ENCODE data around the gene ERBB2.

ERBB2 gene

DNA sequence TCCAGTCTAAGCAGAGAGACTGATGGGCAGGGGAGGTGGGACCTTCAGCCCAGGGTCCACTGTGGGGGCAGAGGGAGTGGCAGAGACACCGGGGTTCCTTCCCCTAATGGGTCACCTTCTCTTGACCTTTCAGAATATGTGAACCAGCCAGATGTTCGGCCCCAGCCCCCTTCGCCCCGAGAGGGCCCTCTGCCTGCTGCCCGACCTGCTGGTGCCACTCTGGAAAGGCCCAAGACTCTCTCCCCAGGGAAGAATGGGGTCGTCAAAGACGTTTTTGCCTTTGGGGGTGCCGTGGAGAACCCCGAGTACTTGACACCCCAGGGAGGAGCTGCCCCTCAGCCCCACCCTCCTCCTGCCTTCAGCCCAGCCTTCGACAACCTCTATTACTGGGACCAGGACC, 27.7 kb downstream of the ERBB2 start:
- H3K9ac ChIP-seq (ENCODE audit: low read length), result no peak overlapping the region
- H3K4me3 ChIP-seq (ENCODE audit: low read length), result no peak overlapping the region
- TF ChIP-seq EZH2phosphoT487 (IDR thresholded peaks at IDR 0.05; ENCODE audit: low read length) (no peak), EZH2 (optimal IDR thresholded peaks at IDR 0.05; ENCODE audit: low read depth, low read length) (no peak)
- TF ChIP-seq, protein P1, sequence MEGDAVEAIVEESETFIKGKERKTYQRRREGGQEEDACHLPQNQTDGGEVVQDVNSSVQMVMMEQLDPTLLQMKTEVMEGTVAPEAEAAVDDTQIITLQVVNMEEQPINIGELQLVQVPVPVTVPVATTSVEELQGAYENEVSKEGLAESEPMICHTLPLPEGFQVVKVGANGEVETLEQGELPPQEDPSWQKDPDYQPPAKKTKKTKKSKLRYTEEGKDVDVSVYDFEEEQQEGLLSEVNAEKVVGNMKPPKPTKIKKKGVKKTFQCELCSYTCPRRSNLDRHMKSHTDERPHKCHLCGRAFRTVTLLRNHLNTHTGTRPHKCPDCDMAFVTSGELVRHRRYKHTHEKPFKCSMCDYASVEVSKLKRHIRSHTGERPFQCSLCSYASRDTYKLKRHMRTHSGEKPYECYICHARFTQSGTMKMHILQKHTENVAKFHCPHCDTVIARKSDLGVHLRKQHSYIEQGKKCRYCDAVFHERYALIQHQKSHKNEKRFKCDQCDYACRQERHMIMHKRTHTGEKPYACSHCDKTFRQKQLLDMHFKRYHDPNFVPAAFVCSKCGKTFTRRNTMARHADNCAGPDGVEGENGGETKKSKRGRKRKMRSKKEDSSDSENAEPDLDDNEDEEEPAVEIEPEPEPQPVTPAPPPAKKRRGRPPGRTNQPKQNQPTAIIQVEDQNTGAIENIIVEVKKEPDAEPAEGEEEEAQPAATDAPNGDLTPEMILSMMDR (IDR thresholded peaks at IDR 0.05; ENCODE audit: low read length), result no peak
- no peaks in the 10 kb centered on the region for H3F3A ChIP-seq (ENCODE audit: insufficient read depth, low read length)
- no peaks in the 10 kb centered on the region for H3K9me2 ChIP-seq (replicated peaks; ENCODE audit: insufficient read depth, low read length)
- no peaks in the 10 kb centered on the region for H4K20me1 ChIP-seq (ENCODE audit: insufficient read depth, low read length)
- no peaks in the 10 kb centered on the region for H3K27me3 ChIP-seq (replicated peaks; ENCODE audit: insufficient read depth, low read length)
- no peak for DNase-seq
- H3K4me2 ChIP-seq (ENCODE audit: low read depth, low read length), result no peak overlapping the region
- H3K79me2 ChIP-seq (ENCODE audit: low read length), result peaks cover 22% of the 10 kb centered on the region
- no peaks in the 10 kb centered on the region for H3K36me3 ChIP-seq (replicated peaks; ENCODE audit: insufficient read depth, low read length)
- H3K9me3 ChIP-seq (replicated peaks; ENCODE audit: insufficient read depth, low read length), result no peaks in the 10 kb centered on the region
- peaks cover 4% of the 10 kb centered on the region; the same call in 1 of the 2 replicates for H3K4me1 ChIP-seq (ENCODE audit: low read length)
- H3K27ac ChIP-seq (ENCODE audit: low read length), result no peak overlapping the region
- no peak overlapping the region for H2AFZ ChIP-seq (ENCODE audit: low read length)

DNA sequence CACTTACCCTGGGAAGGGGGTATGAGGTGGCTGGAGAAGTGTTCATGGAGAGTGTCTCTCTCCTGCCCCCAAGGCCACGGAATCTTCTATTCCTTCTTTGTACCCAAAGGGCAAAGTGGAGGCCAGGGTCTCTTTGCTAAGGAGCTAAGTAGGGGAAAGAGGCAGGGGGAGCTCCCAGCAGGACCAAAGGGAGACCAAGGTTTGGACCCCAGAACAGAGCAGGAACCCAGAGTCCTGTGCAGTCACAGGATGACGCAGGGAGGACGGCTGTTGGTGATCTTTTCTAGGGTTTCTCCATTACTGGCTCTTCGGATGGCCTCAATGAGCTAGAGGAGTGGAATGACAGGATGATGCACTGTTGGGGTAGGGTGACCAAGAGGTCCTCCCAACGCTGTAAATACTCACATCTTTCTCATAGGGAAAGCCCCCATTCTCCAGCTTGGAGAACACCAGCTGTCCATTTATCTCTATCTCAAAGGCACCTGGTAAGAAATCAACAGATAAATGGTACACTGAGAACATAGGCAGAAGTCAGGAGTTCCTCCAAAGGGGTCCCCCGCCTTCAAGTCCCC, 29.5 kb downstream of the ERBB2 start:
- Histone ChIP-seq H2AFZ (ENCODE audit: low read length) (no peak overlapping the region), H3K27me3 (replicated peaks; ENCODE audit: insufficient read depth, low read length) (no peaks in the 10 kb centered on the region), H3K9ac (ENCODE audit: low read length) (peak overlapping the region; percentile 80), H4K20me1 (ENCODE audit: insufficient read depth, low read length) (no peaks in the 10 kb centered on the region), H3F3A (ENCODE audit: insufficient read depth, low read length) (no peaks in the 10 kb centered on the region), H3K4me2 (ENCODE audit: low read depth, low read length) (peak overlapping the region; percentile 93), H3K4me1 (ENCODE audit: low read length) (peaks cover 4% of the 10 kb centered on the region; the same call in 1 of the 2 replicates), H3K4me3 (ENCODE audit: low read length) (peak overlapping the region; percentile 82), H3K9me3 (replicated peaks; ENCODE audit: insufficient read depth, low read length) (no peaks in the 10 kb centered on the region), H3K79me2 (ENCODE audit: low read length) (peaks cover 22% of the 10 kb centered on the region), H3K27ac (ENCODE audit: low read length) (no peak overlapping the region), H3K9me2 (replicated peaks; ENCODE audit: insufficient read depth, low read length) (no peaks in the 10 kb centered on the region), H3K36me3 (replicated peaks; ENCODE audit: insufficient read depth, low read length) (no peaks in the 10 kb centered on the region)
- DNase-seq, result no peak
- TF ChIP-seq EZH2phosphoT487 (IDR thresholded peaks at IDR 0.05; ENCODE audit: low read length) (no peak), EZH2 (optimal IDR thresholded peaks at IDR 0.05; ENCODE audit: low read depth, low read length) (no peak)
- TF ChIP-seq, protein P1 (IDR thresholded peaks at IDR 0.05; ENCODE audit: low read length), result no peak

DNA sequence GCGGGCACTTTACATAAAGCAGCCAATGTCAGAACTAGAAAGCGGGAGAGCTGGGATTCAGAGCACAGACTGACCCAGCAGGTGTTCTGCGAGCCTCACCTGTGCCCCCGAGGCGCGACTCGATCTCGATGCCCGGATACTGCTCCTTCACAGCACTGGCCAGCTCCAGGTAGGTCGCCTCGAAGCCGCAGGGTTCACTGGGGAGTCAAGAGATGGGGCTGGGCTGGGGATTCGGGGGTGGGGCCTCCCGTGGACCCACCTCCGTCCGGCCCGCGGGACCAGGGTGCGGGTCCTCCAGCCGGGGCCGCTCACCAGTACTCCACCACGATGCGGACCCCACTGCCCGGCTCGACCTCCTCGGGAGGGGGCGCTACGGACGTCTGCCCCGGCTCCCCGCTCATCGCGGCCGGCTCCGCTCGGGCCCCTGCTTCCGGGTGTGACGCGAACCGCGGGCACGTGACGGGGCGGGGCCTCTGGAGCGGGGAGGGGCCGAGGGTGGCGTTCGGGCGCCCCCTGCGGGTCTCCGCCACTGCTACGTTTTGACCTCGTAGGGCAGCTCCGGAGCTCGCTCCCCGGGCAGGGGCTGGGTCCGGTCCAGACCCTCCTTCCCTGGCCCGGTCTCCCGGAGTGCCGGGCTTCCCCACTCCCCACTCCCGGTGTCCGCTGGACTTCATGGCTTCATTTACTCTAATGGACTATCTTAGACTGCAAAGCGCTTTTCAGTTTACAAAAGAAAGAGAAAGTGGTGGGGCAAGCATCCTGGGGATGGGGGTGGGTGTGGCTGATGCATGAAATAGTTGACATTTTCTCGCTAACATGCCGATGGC, 30.4 kb downstream of the ERBB2 start, which contains the start of gene MIEN1:
MIEN1 (minus strand) TSS at position 438 of the 827 bp plus-strand sequence; CDS start at position 401, 37 bp downstream.
- H3K4me1 ChIP-seq (ENCODE audit: low read length), result peaks cover 4% of the 10 kb centered on the region; the same call in 1 of the 2 replicates
- peak within 1 kb of the TSS; percentile 93 for H3K4me2 ChIP-seq (ENCODE audit: low read depth, low read length)
- H2AFZ ChIP-seq (ENCODE audit: low read length), result peak within 1 kb of the TSS; percentile 89
- peak within 1 kb of the TSS; percentile 80 for H3K9ac ChIP-seq (ENCODE audit: low read length)
- no peak for TF ChIP-seq EZH2 (optimal IDR thresholded peaks at IDR 0.05; ENCODE audit: low read depth, low read length)
- TF ChIP-seq, protein P1 (IDR thresholded peaks at IDR 0.05; ENCODE audit: low read length), result peak; percentile 80
- no peak for TF ChIP-seq EZH2phosphoT487 (IDR thresholded peaks at IDR 0.05; ENCODE audit: low read length)
- H3K79me2 ChIP-seq (ENCODE audit: low read length), result peaks cover 22% of the 10 kb centered on the region
- no peaks in the 10 kb centered on the region for H4K20me1 ChIP-seq (ENCODE audit: insufficient read depth, low read length)
- peak within 1 kb of the TSS; percentile 82 for H3K4me3 ChIP-seq (ENCODE audit: low read length)
- no peaks in the 10 kb centered on the region for H3K9me3 ChIP-seq (replicated peaks; ENCODE audit: insufficient read depth, low read length)
- peak; percentile 88 for DNase-seq
- H3K27me3 ChIP-seq (replicated peaks; ENCODE audit: insufficient read depth, low read length), result no peaks in the 10 kb centered on the region
- H3K27ac ChIP-seq (ENCODE audit: low read length), result peak within 1 kb of the TSS; percentile 74
- no peaks in the 10 kb centered on the region for H3F3A ChIP-seq (ENCODE audit: insufficient read depth, low read length)
- no peaks in the 10 kb centered on the region for H3K36me3 ChIP-seq (replicated peaks; ENCODE audit: insufficient read depth, low read length)
- no peaks in the 10 kb centered on the region for H3K9me2 ChIP-seq (replicated peaks; ENCODE audit: insufficient read depth, low read length)
